Gastrocnemius medialis (tissue), 4 donors: ENCODE measurements around the gene GCNT1.

Source experiments
- POLR2A ChIP-seq, 2 donors: fragments of 450-650 bp; IDR thresholded peaks; one replicate each; pipeline ENCODE4 v1.6.1; 2017; ENCODE audit warnings: antibody characterized with exemption in 2 of 2, mild to moderate bottlenecking in 2 of 2, moderate library complexity in 2 of 2
- TF ChIP-seq, protein P1 (sequence below), 5 experiments: fragments of 450-650 bp in 3 of 5; fragments of 200-600 bp in 2 of 5; sonication (generic) in 2 of 5; IDR thresholded peaks in 4 of 5; conservative IDR thresholded peaks in 1 of 5; 1 replicate in 4 of 5; 2 replicates in 1 of 5; pipeline ENCODE4 v1.5.1; 2016 to 2019; ENCODE audit warnings: antibody characterized with exemption in 5 of 5, mild to moderate bottlenecking in 3 of 5, moderate library complexity in 3 of 5

- TF ChIP-seq, protein P1, sequence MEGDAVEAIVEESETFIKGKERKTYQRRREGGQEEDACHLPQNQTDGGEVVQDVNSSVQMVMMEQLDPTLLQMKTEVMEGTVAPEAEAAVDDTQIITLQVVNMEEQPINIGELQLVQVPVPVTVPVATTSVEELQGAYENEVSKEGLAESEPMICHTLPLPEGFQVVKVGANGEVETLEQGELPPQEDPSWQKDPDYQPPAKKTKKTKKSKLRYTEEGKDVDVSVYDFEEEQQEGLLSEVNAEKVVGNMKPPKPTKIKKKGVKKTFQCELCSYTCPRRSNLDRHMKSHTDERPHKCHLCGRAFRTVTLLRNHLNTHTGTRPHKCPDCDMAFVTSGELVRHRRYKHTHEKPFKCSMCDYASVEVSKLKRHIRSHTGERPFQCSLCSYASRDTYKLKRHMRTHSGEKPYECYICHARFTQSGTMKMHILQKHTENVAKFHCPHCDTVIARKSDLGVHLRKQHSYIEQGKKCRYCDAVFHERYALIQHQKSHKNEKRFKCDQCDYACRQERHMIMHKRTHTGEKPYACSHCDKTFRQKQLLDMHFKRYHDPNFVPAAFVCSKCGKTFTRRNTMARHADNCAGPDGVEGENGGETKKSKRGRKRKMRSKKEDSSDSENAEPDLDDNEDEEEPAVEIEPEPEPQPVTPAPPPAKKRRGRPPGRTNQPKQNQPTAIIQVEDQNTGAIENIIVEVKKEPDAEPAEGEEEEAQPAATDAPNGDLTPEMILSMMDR (IDR thresholded peaks at IDR 0.05 in 4 of 5, conservative IDR thresholded peaks at IDR 0.05 in 1 of 5): no peak
- no peak for TF ChIP-seq POLR2A (IDR thresholded peaks at IDR 0.05)
Observed at GRCh38 chr9:76443887-76444286, 15.1 kb upstream of the GCNT1 start.
